ENCODE measurements around the gene SETD7. TPM values are rescaled to one million over a fixed set of nuclear protein-coding genes. Genes with fewer than 3 reads are reported as not detected.
"Not testable (repeated sequence)": the region's sequence is repeated elsewhere in the genome, so short reads cannot be mapped to it uniquely, and the experiment has no call there.

The SETD7 gene
- total RNA-seq, 2 experiments from 2014 or later, result 10.8 to 13.8 TPM

- Mint-ChIP-seq H3K27me3 (no peaks in the 10 kb centered on the region), H3K4me3 (no peak overlapping the region), H3K4me1 (peaks cover 57% of the 10 kb centered on the region), H3K36me3 (peaks cover 11% of the 10 kb centered on the region), H3K27ac (no peak overlapping the region), H3K9me3 (ENCODE audit: low read depth) (no peaks in the 10 kb centered on the region)
- no peak for ATAC-seq
- no peak for DNase-seq
- CTCF ChIA-PET, result interaction anchor here (0.6 to 1.0 kb wide), 2 partner anchors 20 to 588 kb away, joined by 3 to 4 read pairs; no protein-coding TSS in a partner anchor
Observed at GRCh38 chr4:139457318-139457717, 98.7 kb downstream of the SETD7 start.

GRCh38 chr4:139455126-139455538 lies 100.9 kb downstream of the SETD7 start:
- Mint-ChIP-seq H3K9me3 (ENCODE audit: low read depth) (no peaks in the 10 kb centered on the region), H3K4me1 (peaks cover 65% of the 10 kb centered on the region), H3K36me3 (peaks cover 8% of the 10 kb centered on the region), H3K27ac (peak overlapping the region; percentile 88), H3K27me3 (no peaks in the 10 kb centered on the region), H3K4me3 (peak overlapping the region; percentile 82)
- DNase-seq (no peak), ATAC-seq (no peak)
- CTCF ChIA-PET, result no interaction called here

- Mint-ChIP-seq H3K4me3 (peak within 1 kb of the TSS; percentile 82), H3K36me3 (peaks cover 4% of the 10 kb centered on the region), H3K27ac (peak within 1 kb of the TSS; percentile 99), H3K27me3 (no peaks in the 10 kb centered on the region), H3K9me3 (ENCODE audit: low read depth) (no peaks in the 10 kb centered on the region), H3K4me1 (peaks cover 61% of the 10 kb centered on the region)
- ATAC-seq, result peak; percentile 2
- DNase-seq, result no peak
- CTCF ChIA-PET, result interaction anchor here (1.1 kb wide), 1 partner anchor 100 kb away, joined by 3 read pairs; no protein-coding TSS in a partner anchor
Observed at GRCh38 chr4:139454111-139455045, 101.6 kb downstream of the SETD7 start, which contains the start of gene RAB33B. Gene RAB33B, plus strand, starts transcription at chr4:139454121. Its CDS starts 75 bp downstream, at chr4:139454196.

- peaks cover 55% of the 10 kb centered on the region for H3K4me1 Mint-ChIP-seq
- H3K9me3 Mint-ChIP-seq (ENCODE audit: low read depth), result no peaks in the 10 kb centered on the region
- peak; percentile 91 for ATAC-seq
Observed at GRCh38 chr4:139453371-139454110, 102.5 kb downstream of the SETD7 start.

GRCh38 chr4:139453041-139453370 lies 103.0 kb downstream of the SETD7 start:
- DNase-seq (peak; percentile 86), ATAC-seq (peak; percentile 53)
- H3K4me3 Mint-ChIP-seq, result peak overlapping the region; percentile 82
- peak overlapping the region; percentile 99 for H3K27ac Mint-ChIP-seq
- H3K4me1 Mint-ChIP-seq, result peaks cover 50% of the 10 kb centered on the region
- no peaks in the 10 kb centered on the region for H3K27me3 Mint-ChIP-seq
- H3K9me3 Mint-ChIP-seq (ENCODE audit: low read depth), result no peaks in the 10 kb centered on the region
- CTCF ChIA-PET, result interaction anchor here (0.8 to 1.3 kb wide), 9 partner anchors 11 to 356 kb away, joined by 3 to 8 read pairs (median 3); partner anchors contain the start of gene SETD7
- H3K36me3 Mint-ChIP-seq, result peaks cover 4% of the 10 kb centered on the region

More at GRCh38 chr4:139453371-139454110, 102.5 kb downstream of the SETD7 start:
- peak overlapping the region; percentile 99 for H3K27ac Mint-ChIP-seq
- CTCF ChIA-PET, result interaction anchor here (0.8 to 1.3 kb wide), 9 partner anchors 12 to 357 kb away, joined by 3 to 8 read pairs (median 3); partner anchors contain the start of gene SETD7
- peak overlapping the region; percentile 82 for H3K4me3 Mint-ChIP-seq
- no peaks in the 10 kb centered on the region for H3K27me3 Mint-ChIP-seq
- DNase-seq, result peak; percentile 99
- H3K36me3 Mint-ChIP-seq, result peaks cover 4% of the 10 kb centered on the region

- H3K9me3 Mint-ChIP-seq (ENCODE audit: low read depth), result no peaks in the 10 kb centered on the region
- peak overlapping the region; percentile 0 for H3K27ac Mint-ChIP-seq
Observed at GRCh38 chr4:139451997-139452396, 104.0 kb downstream of the SETD7 start.

GRCh38 chr4:139450586-139450985 lies 105.4 kb downstream of the SETD7 start:
- Mint-ChIP-seq H3K36me3 (peaks cover 4% of the 10 kb centered on the region), H3K4me1 (peaks cover 28% of the 10 kb centered on the region), H3K27ac (no peak overlapping the region), H3K27me3 (no peaks in the 10 kb centered on the region), H3K9me3 (ENCODE audit: low read depth) (no peaks in the 10 kb centered on the region), H3K4me3 (no peak overlapping the region)
- ATAC-seq (no peak), DNase-seq (no peak)
- CTCF ChIA-PET, result interaction anchor here (0.8 kb wide), 1 partner anchor 34 kb away, joined by 5 read pairs; no protein-coding TSS in a partner anchor

More at GRCh38 chr4:139451997-139452396, 104.0 kb downstream of the SETD7 start:
- Mint-ChIP-seq H3K4me3 (peak overlapping the region; percentile 82), H3K4me1 (peaks cover 42% of the 10 kb centered on the region), H3K36me3 (peaks cover 4% of the 10 kb centered on the region), H3K27me3 (no peaks in the 10 kb centered on the region)
- no peak for ATAC-seq
- no peak for DNase-seq
- CTCF ChIA-PET, result interaction anchor here (0.8 kb wide), 1 partner anchor 42 kb away, joined by 3 read pairs; no protein-coding TSS in a partner anchor

- H3K9me3 Mint-ChIP-seq (ENCODE audit: low read depth); ATAC-seq; CTCF ChIA-PET; H3K27ac Mint-ChIP-seq; H3K4me3 Mint-ChIP-seq; H3K4me1 Mint-ChIP-seq; H3K27me3 Mint-ChIP-seq; DNase-seq; H3K36me3 Mint-ChIP-seq: not testable (repeated sequence)
Observed at GRCh38 chr4:139447078-139447477, 108.9 kb downstream of the SETD7 start.

Other genes starting within 250 kb of the SETD7 start
- 1 to 10 TPM; 5.4 to 7.4 TPM for gene RAB33B, start 102.1 kb downstream of the SETD7 start, total RNA-seq
- 10 to 100 TPM; 10.2 to 21.1 TPM for gene MGST2, start 109.6 kb upstream of the SETD7 start, total RNA-seq